ENCODE measurements around the gene MBD2. TPM values are rescaled to one million over a fixed set of nuclear protein-coding genes. Genes with fewer than 3 reads are reported as not detected.

The MBD2 gene
- total RNA-seq, 2 experiments from 2014 or later, result 122 to 126 TPM

- ATAC-seq, result no peak
- H3K4me1 Mint-ChIP-seq (ENCODE audit: low read depth), result peaks cover 3% of the 10 kb centered on the region
- H3K4me3 Mint-ChIP-seq, result no peak overlapping the region
Measured at GRCh38 chr18:54117853-54118773, 106.4 kb downstream of the MBD2 start.

GRCh38 chr18:54116541-54117257 is 107.8 kb downstream of the MBD2 start:
- peaks cover 24% of the 10 kb centered on the region for H3K27me3 Mint-ChIP-seq (ENCODE audit: low read depth)
- ChIA-PET POLR2A (no interaction called here), CTCF (interaction anchor here (1.2 to 7.9 kb wide), 2 partner anchors 12 to 207 kb away, joined by 3 to 59 read pairs; no protein-coding TSS in a partner anchor)
- no peak for DNase-seq
- no peaks in the 10 kb centered on the region for H3K9me3 Mint-ChIP-seq (ENCODE audit: insufficient read depth)
- no peak overlapping the region for H3K4me3 Mint-ChIP-seq
- no peaks in the 10 kb centered on the region for H3K36me3 Mint-ChIP-seq (ENCODE audit: low read depth)
- H3K4me1 Mint-ChIP-seq (ENCODE audit: low read depth), result peaks cover 3% of the 10 kb centered on the region
- no peak overlapping the region for H3K27ac Mint-ChIP-seq
- ATAC-seq, result no peak

More at GRCh38 chr18:54117853-54118773, 106.4 kb downstream of the MBD2 start:
- POLR2A ChIA-PET, result no interaction called here
- H3K27me3 Mint-ChIP-seq (ENCODE audit: low read depth), result peaks cover 15% of the 10 kb centered on the region
- H3K9me3 Mint-ChIP-seq (ENCODE audit: insufficient read depth), result no peaks in the 10 kb centered on the region
- no peaks in the 10 kb centered on the region for H3K36me3 Mint-ChIP-seq (ENCODE audit: low read depth)
- no peak for DNase-seq
- H3K27ac Mint-ChIP-seq, result no peak overlapping the region
- CTCF ChIA-PET, result interaction anchor here (0.8 to 7.9 kb wide), 7 partner anchors 11 to 553 kb away, joined by 3 to 59 read pairs (median 5); no protein-coding TSS in a partner anchor

GRCh38 chr18:54112356-54112755 is 112.1 kb downstream of the MBD2 start:
- ChIA-PET POLR2A (no interaction called here), CTCF (interaction anchor here (1.1 to 1.2 kb wide), 2 partner anchors 16 to 245 kb away, joined by 3 read pairs; partner anchors contain the start of genes C18orf54 and STARD6)

GRCh38 chr18:54109131-54109683 is 115.3 kb downstream of the MBD2 start:
- H3K9me3 Mint-ChIP-seq (ENCODE audit: insufficient read depth), result no peaks in the 10 kb centered on the region
- CTCF ChIA-PET, result no interaction called here

More at GRCh38 chr18:54112356-54112755, 112.1 kb downstream of the MBD2 start:
- no peak overlapping the region for H3K27ac Mint-ChIP-seq
- ATAC-seq, result no peak
- no peaks in the 10 kb centered on the region for H3K9me3 Mint-ChIP-seq (ENCODE audit: insufficient read depth)
- peaks cover 2% of the 10 kb centered on the region for H3K4me1 Mint-ChIP-seq (ENCODE audit: low read depth)
- H3K27me3 Mint-ChIP-seq (ENCODE audit: low read depth), result peaks cover 45% of the 10 kb centered on the region
- H3K36me3 Mint-ChIP-seq (ENCODE audit: low read depth), result no peaks in the 10 kb centered on the region
- no peak overlapping the region for H3K4me3 Mint-ChIP-seq
- DNase-seq, result no peak

GRCh38 chr18:54102123-54102522 is 122.3 kb downstream of the MBD2 start:
- Mint-ChIP-seq H3K36me3 (ENCODE audit: low read depth) (no peaks in the 10 kb centered on the region), H3K4me3 (no peak overlapping the region), H3K9me3 (ENCODE audit: insufficient read depth) (no peaks in the 10 kb centered on the region), H3K27ac (no peak overlapping the region), H3K27me3 (ENCODE audit: low read depth) (peaks cover 10% of the 10 kb centered on the region), H3K4me1 (ENCODE audit: low read depth) (peaks cover 5% of the 10 kb centered on the region)
- ATAC-seq, result no peak
- ChIA-PET CTCF (interaction anchor here (1.7 to 2.1 kb wide), 2 partner anchors 17 to 26 kb away, joined by 5 to 6 read pairs; no protein-coding TSS in a partner anchor), POLR2A (no interaction called here)
- DNase-seq, result no peak

More at GRCh38 chr18:54109131-54109683, 115.3 kb downstream of the MBD2 start:
- POLR2A ChIA-PET, result no interaction called here
- no peak for DNase-seq
- Mint-ChIP-seq H3K4me1 (ENCODE audit: low read depth) (peaks cover 2% of the 10 kb centered on the region), H3K4me3 (no peak overlapping the region), H3K27me3 (ENCODE audit: low read depth) (peaks cover 35% of the 10 kb centered on the region), H3K36me3 (ENCODE audit: low read depth) (no peaks in the 10 kb centered on the region), H3K27ac (no peak overlapping the region)
- ATAC-seq, result no peak

Other genes starting within 250 kb of the MBD2 start
- 10 to 100 TPM; 14.2 to 14.3 TPM for gene POLI, start 44.8 kb upstream of the MBD2 start, total RNA-seq
- gene STARD6, start 133.2 kb upstream of the MBD2 start, total RNA-seq, result not detected
- 10 to 100 TPM; 10.9 to 11.9 TPM for gene C18orf54, start 133.2 kb upstream of the MBD2 start, total RNA-seq